SK-N-MC (cell line): ENCODE measurements around the gene PXT1.

ENCODE experiments used
- EZH2 ChIP-seq: fragments of 200-600 bp; sonication (generic); IDR thresholded peaks from one replicate; pipeline ENCODE4 v1.6.1; 2017; ENCODE audit warnings: antibody characterized with exemption
- POLR2AphosphoS5 ChIP-seq: IDR thresholded peaks from 2 replicates; pipeline ENCODE4 v1.6.1; 2012; ENCODE audit warnings: mild to moderate bottlenecking, low read depth, low read length, borderline replicate concordance

DNA sequence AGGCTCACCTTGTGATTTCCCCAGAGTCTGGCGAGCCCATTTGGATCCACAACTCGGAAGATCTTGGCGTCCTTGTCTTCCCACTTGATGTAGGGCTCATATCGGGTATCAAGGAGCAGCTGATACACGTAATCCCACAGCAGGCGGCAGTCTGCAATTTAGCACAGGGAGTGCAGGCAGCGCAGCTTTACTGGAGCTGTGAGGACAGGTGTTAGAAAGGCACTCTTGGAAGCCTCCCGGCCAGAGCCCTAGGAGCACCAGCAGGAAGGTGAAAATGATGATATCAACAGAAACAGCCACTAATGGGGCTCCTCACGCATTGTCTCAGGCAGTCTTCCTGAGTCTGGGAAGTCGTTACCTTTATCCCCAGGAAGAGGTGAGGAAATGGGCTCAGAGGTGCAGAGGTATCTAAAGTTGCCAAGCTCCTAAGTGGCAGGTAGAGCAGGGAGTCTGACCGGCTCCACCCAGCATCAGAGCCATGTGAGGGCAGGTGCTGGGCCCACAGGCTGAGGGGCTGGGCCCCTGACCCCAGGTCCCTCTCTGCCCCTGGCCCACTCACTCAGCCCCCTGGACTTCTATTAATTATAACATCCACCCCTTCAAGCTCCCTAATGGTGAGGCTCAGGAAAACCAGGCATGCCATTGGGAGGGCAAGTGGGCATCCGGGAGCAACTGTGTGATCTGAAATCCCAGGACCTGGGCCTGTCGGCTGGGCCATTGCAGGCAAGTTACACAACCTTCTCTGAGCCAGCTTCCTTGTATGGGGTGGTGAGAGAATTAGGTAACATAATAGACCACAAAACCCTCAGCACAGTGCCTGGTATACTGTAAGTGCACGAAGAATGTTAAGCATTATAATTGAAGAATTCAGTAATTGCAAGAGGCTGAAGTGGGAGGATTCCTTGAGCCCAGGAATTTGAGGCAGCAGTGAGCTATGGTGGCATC, 73.5 kb downstream of the PXT1 start:
- TF ChIP-seq POLR2AphosphoS5: no peak
- TF ChIP-seq EZH2: no peak
